GM18511 (cell line): ENCODE data around the gene OR56A1.
"Not testable (repeated sequence)": the region's sequence is repeated elsewhere in the genome, so short reads cannot be mapped to it uniquely, and the experiment has no call there.

Source experiments
- ATAC-seq: cut with Tn5 transposase; IDR thresholded peaks from one replicate; pipeline ENCODE4 v1.9.1; 2021; ENCODE audit warnings: mild to moderate bottlenecking, moderate library complexity; ENCODE audit not compliant: unreplicated experiment

OR56A1 gene

GRCh38 chr11:6030708-6031405 lies at the start of gene OR56A1:
OR56A1 (minus strand) TSS chr11:6030758; CDS start chr11:6027692, 3,066 bp downstream.
- no peak for ATAC-seq

GRCh38 chr11:6079463-6079862 lies 48.9 kb upstream of the OR56A1 start:
- no peak for ATAC-seq

GRCh38 chr11:6077723-6078122 lies 47.2 kb upstream of the OR56A1 start:
- ATAC-seq = no peak

GRCh38 chr11:6076443-6076842 lies 45.9 kb upstream of the OR56A1 start:
- ATAC-seq = not testable (repeated sequence)

GRCh38 chr11:6067502-6067901 lies 36.9 kb upstream of the OR56A1 start:
- no peak for ATAC-seq

GRCh38 chr11:6062691-6063358 lies 32.3 kb upstream of the OR56A1 start:
- peak; percentile 64 for ATAC-seq

GRCh38 chr11:6061475-6061874 lies 30.9 kb upstream of the OR56A1 start:
- no peak for ATAC-seq

- no peak for ATAC-seq
Measured at GRCh38 chr11:6057452-6057851, 26.9 kb upstream of the OR56A1 start.

- ATAC-seq = no peak
Measured at GRCh38 chr11:6055569-6055968, 25.0 kb upstream of the OR56A1 start.

- ATAC-seq = no peak
Measured at GRCh38 chr11:6052374-6052773, 21.8 kb upstream of the OR56A1 start.

- no peak for ATAC-seq
Measured at GRCh38 chr11:6040874-6041273, 10.3 kb upstream of the OR56A1 start.

GRCh38 chr11:6027501-6027900 lies 3.1 kb downstream of the OR56A1 start:
- ATAC-seq = no peak

- ATAC-seq = no peak
Measured at GRCh38 chr11:6025056-6025455, 5.5 kb downstream of the OR56A1 start.

GRCh38 chr11:6022956-6023355 lies 7.6 kb downstream of the OR56A1 start:
- ATAC-seq = peak; percentile 70

GRCh38 chr11:6013042-6013441 lies 17.5 kb downstream of the OR56A1 start:
- no peak for ATAC-seq

GRCh38 chr11:6012035-6012668 lies 18.4 kb downstream of the OR56A1 start:
- ATAC-seq = no peak

GRCh38 chr11:6006846-6007245 lies 23.7 kb downstream of the OR56A1 start, which contains the start of gene OR56A4:
OR56A4 (minus strand) TSS chr11:6006946; CDS start chr11:6002992, 3,954 bp downstream.
- ATAC-seq = no peak

GRCh38 chr11:6006395-6006794 lies 24.2 kb downstream of the OR56A1 start:
- ATAC-seq = no peak

GRCh38 chr11:6002202-6002699 lies 28.3 kb downstream of the OR56A1 start:
- no peak for ATAC-seq

GRCh38 chr11:5994791-5995190 lies 35.8 kb downstream of the OR56A1 start:
- ATAC-seq = no peak

- peak; percentile 54 for ATAC-seq
Measured at GRCh38 chr11:5992604-5993251, 37.8 kb downstream of the OR56A1 start.
